ENCODE results near the gene FAM163A.
"Not testable (repeated sequence)": the region's sequence is repeated elsewhere in the genome, so short reads cannot be mapped to it uniquely, and the experiment has no call there.

Gene FAM163A

GRCh38 chr1:179794146-179794545 lies 51.1 kb downstream of the FAM163A start:
- no peak for DNase-seq (ENCODE audit: low read depth)

- peak; percentile 36 for DNase-seq (ENCODE audit: low read depth)
Measured at GRCh38 chr1:179794669-179795068, 51.6 kb downstream of the FAM163A start.

GRCh38 chr1:179798213-179798863 lies 55.2 kb downstream of the FAM163A start:
- no peak for DNase-seq (ENCODE audit: low read depth)

- DNase-seq (ENCODE audit: low read depth), result no peak
Measured at GRCh38 chr1:179798864-179799516, 55.9 kb downstream of the FAM163A start.

- DNase-seq (ENCODE audit: low read depth), result no peak
Measured at GRCh38 chr1:179800481-179800880, 57.4 kb downstream of the FAM163A start.

GRCh38 chr1:179803104-179803503 lies 60.0 kb downstream of the FAM163A start:
- DNase-seq (ENCODE audit: low read depth), result no peak

GRCh38 chr1:179803918-179804317 lies 60.8 kb downstream of the FAM163A start:
- DNase-seq (ENCODE audit: low read depth), result no peak

GRCh38 chr1:179804417-179804816 lies 61.3 kb downstream of the FAM163A start:
- not testable (repeated sequence) for DNase-seq (ENCODE audit: low read depth)

- DNase-seq (ENCODE audit: low read depth), result no peak
Measured at GRCh38 chr1:179805291-179806195, 62.5 kb downstream of the FAM163A start.

GRCh38 chr1:179806333-179806732 lies 63.2 kb downstream of the FAM163A start:
- no peak for DNase-seq (ENCODE audit: low read depth)

GRCh38 chr1:179807291-179807690 lies 64.2 kb downstream of the FAM163A start:
- DNase-seq (ENCODE audit: low read depth), result no peak

- DNase-seq (ENCODE audit: low read depth), result peak; percentile 89
Measured at GRCh38 chr1:179807691-179808485, 64.8 kb downstream of the FAM163A start.

- no peak for DNase-seq (ENCODE audit: low read depth)
Measured at GRCh38 chr1:179808503-179808902, 65.4 kb downstream of the FAM163A start.

GRCh38 chr1:179809506-179810366 lies 66.6 kb downstream of the FAM163A start:
- peak; percentile 48 for DNase-seq (ENCODE audit: low read depth)

GRCh38 chr1:179810367-179810715 lies 67.2 kb downstream of the FAM163A start:
- no peak for DNase-seq (ENCODE audit: low read depth)

- no peak for DNase-seq (ENCODE audit: low read depth)
Measured at GRCh38 chr1:179812501-179813292, 69.6 kb downstream of the FAM163A start.

GRCh38 chr1:179813626-179814545 lies 70.8 kb downstream of the FAM163A start:
- DNase-seq (ENCODE audit: low read depth), result no peak

- DNase-seq (ENCODE audit: low read depth), result no peak
Measured at GRCh38 chr1:179814546-179814838, 71.4 kb downstream of the FAM163A start.

GRCh38 chr1:179815641-179816040 lies 72.5 kb downstream of the FAM163A start:
- DNase-seq (ENCODE audit: low read depth), result no peak
